ENCODE measurements around the gene ZCCHC2. TPM values are rescaled to one million over a fixed set of nuclear protein-coding genes. Genes with fewer than 3 reads are reported as not detected.

The ZCCHC2 gene
- total and polyA plus RNA-seq, 2 of the 4 experiments (the other 2 are of a cell fraction), result 3.2 to 3.6 TPM

- H4K5ac ChIP-seq (ENCODE audit: low read depth, low read length), result no peak overlapping the region
- no peak overlapping the region for H3K14ac ChIP-seq (replicated peaks; ENCODE audit: low read depth, low read length)
- H3K9me3 ChIP-seq (ENCODE audit: control insufficient read depth, insufficient read depth, low read length), result no peaks in the 10 kb centered on the region
- no peak overlapping the region for H3K56ac ChIP-seq (ENCODE audit: extremely low read depth, insufficient read depth, low read length)
- H3K4me2 ChIP-seq (ENCODE audit: low read depth, low read length), result no peak overlapping the region
- no peak overlapping the region for H4K91ac ChIP-seq (ENCODE audit: insufficient read depth, low read depth, low read length)
- H2BK5ac ChIP-seq (ENCODE audit: low read depth, low read length, poor library complexity, severe bottlenecking), result no peak overlapping the region
- no peak overlapping the region for H2AK5ac ChIP-seq (ENCODE audit: low read depth, low read length)
- in situ Hi-C loops (cut with MboI; ENCODE audit: low sequenced_read_pairs), result no loop called here
- intact Hi-C loops (cut with micrococcal nuclease), result no loop called here
- H2AFZ ChIP-seq (replicated peaks; ENCODE audit: low read length, poor library complexity), result no peak overlapping the region
- no peaks in the 10 kb centered on the region for H3K79me1 ChIP-seq (ENCODE audit: low read depth in 1 of 2, low read length in 2 of 2)
- BruUV-seq (replicated peaks), result no TSS peak
- ChIA-PET CTCF (no interaction called here), POLR2A (ENCODE audit: unreplicated experiment) (no interaction called here)
- no peak for TF ChIP-seq MAZ (IDR thresholded peaks at IDR 0.05; ENCODE audit: borderline replicate concordance, low read depth, low read length)
- TF ChIP-seq RAD21 (IDR thresholded peaks at IDR 0.05; ENCODE audit: low read length), result no peak
- TF ChIP-seq, protein P1, sequence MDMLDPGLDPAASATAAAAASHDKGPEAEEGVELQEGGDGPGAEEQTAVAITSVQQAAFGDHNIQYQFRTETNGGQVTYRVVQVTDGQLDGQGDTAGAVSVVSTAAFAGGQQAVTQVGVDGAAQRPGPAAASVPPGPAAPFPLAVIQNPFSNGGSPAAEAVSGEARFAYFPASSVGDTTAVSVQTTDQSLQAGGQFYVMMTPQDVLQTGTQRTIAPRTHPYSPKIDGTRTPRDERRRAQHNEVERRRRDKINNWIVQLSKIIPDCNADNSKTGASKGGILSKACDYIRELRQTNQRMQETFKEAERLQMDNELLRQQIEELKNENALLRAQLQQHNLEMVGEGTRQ (IDR thresholded peaks at IDR 0.05; ENCODE audit: low read depth, low read length), result no peak
- no peak for TF ChIP-seq BHLHE40 (IDR thresholded peaks at IDR 0.05; ENCODE audit: low read depth, low read length)
- TF ChIP-seq POLR2A (IDR thresholded peaks at IDR 0.05; ENCODE audit: low read depth, low read length), result no peak
- TF ChIP-seq, protein P2, sequence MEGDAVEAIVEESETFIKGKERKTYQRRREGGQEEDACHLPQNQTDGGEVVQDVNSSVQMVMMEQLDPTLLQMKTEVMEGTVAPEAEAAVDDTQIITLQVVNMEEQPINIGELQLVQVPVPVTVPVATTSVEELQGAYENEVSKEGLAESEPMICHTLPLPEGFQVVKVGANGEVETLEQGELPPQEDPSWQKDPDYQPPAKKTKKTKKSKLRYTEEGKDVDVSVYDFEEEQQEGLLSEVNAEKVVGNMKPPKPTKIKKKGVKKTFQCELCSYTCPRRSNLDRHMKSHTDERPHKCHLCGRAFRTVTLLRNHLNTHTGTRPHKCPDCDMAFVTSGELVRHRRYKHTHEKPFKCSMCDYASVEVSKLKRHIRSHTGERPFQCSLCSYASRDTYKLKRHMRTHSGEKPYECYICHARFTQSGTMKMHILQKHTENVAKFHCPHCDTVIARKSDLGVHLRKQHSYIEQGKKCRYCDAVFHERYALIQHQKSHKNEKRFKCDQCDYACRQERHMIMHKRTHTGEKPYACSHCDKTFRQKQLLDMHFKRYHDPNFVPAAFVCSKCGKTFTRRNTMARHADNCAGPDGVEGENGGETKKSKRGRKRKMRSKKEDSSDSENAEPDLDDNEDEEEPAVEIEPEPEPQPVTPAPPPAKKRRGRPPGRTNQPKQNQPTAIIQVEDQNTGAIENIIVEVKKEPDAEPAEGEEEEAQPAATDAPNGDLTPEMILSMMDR (conservative IDR thresholded peaks at IDR 0.05; ENCODE audit: low read depth, low read length), result no peak
- TF ChIP-seq CEBPB (IDR thresholded peaks at IDR 0.05; ENCODE audit: low read depth, low read length), result no peak
- TF ChIP-seq SMC3 (IDR thresholded peaks at IDR 0.05; ENCODE audit: low read depth, low read length), result no peak
- TF ChIP-seq RFX5 (IDR thresholded peaks at IDR 0.05; ENCODE audit: low read depth, low read length), result no peak
- TF ChIP-seq RCOR1 (IDR thresholded peaks at IDR 0.05; ENCODE audit: insufficient replicate concordance, low read length), result no peak
- TF ChIP-seq CHD1 (IDR thresholded peaks at IDR 0.05; ENCODE audit: low read depth, low read length), result no peak
- no peak for TF ChIP-seq NFE2L2 (IDR thresholded peaks at IDR 0.05; ENCODE audit: low read depth, low read length)
- TF ChIP-seq, protein P3, sequence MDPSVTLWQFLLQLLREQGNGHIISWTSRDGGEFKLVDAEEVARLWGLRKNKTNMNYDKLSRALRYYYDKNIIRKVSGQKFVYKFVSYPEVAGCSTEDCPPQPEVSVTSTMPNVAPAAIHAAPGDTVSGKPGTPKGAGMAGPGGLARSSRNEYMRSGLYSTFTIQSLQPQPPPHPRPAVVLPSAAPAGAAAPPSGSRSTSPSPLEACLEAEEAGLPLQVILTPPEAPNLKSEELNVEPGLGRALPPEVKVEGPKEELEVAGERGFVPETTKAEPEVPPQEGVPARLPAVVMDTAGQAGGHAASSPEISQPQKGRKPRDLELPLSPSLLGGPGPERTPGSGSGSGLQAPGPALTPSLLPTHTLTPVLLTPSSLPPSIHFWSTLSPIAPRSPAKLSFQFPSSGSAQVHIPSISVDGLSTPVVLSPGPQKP (IDR thresholded peaks at IDR 0.05; ENCODE audit: borderline replicate concordance, low read depth, low read length), result no peak
- TF ChIP-seq MAFK (IDR thresholded peaks at IDR 0.05; ENCODE audit: low read depth, low read length), result no peak
- no peak for TF ChIP-seq MXI1 (IDR thresholded peaks at IDR 0.05; ENCODE audit: borderline replicate concordance, low read depth, low read length)
- TF ChIP-seq FOS (IDR thresholded peaks at IDR 0.05; ENCODE audit: low read depth, low read length), result no peak
- dilution Hi-C loops (cut with HindIII; ENCODE audit: low sequenced_read_pairs, unreplicated experiment), result no loop called here
- H2BK20ac ChIP-seq (ENCODE audit: low read depth, low read length), result no peak overlapping the region
- H2BK15ac ChIP-seq (ENCODE audit: low read depth, low read length), result no peak overlapping the region
- DNase-seq (no peak), ATAC-seq (ENCODE audit: low read depth) (no peak)
- H3K27me3 ChIP-seq (ENCODE audit: control insufficient read depth, insufficient read depth, low read length), result peaks cover 41% of the 10 kb centered on the region
- H3K4ac ChIP-seq (ENCODE audit: low read depth, low read length), result no peak overlapping the region
- H4K8ac ChIP-seq (ENCODE audit: low read depth in 2 of 2, low read length in 2 of 2), result no peak overlapping the region
- no peak overlapping the region for H3K9ac ChIP-seq (ENCODE audit: low read depth, low read length)
- no peak overlapping the region for H3K23ac ChIP-seq (ENCODE audit: low read depth, low read length)
- no peak overlapping the region for H3K4me3 ChIP-seq (ENCODE audit: insufficient read depth, low read depth, low read length)
- no peak overlapping the region for H3K27ac ChIP-seq (ENCODE audit: insufficient read depth, low read length)
- H3K4me1 ChIP-seq (ENCODE audit: control insufficient read depth, insufficient read depth, low read length), result peaks cover 1% of the 10 kb centered on the region; the same call in 1 of the 2 replicates
- H2AK9ac ChIP-seq (replicated peaks; ENCODE audit: low read depth, low read length, poor library complexity), result no peak overlapping the region
- WGBS, 2 experiments (ENCODE audit: extremely low coverage in 2 of 2, insufficient read length in 1 of 2), result 51% methylated on average over 5 of the region's 13 CpGs; no CpG with 5 or more reads in 1 of the 2 experiments
- no peaks in the 10 kb centered on the region for H3K9me1 ChIP-seq (ENCODE audit: insufficient read depth, low read length)
- no peaks in the 10 kb centered on the region for H4K20me1 ChIP-seq (ENCODE audit: insufficient read depth, low read length)
- no peak overlapping the region for H2BK120ac ChIP-seq (ENCODE audit: low read depth, low read length)
- no peak overlapping the region for H3K18ac ChIP-seq (ENCODE audit: low read depth, low read length)
- no peaks in the 10 kb centered on the region for H3K36me3 ChIP-seq (ENCODE audit: control insufficient read depth, insufficient read depth, low read length)
These were observed 81.2 kb downstream of the ZCCHC2 start for GRCh38 chr18:62603979-62604378.

Measured in IMR-90 (cell line).